Subcutaneous abdominal adipose tissue (tissue), 5 donors: ENCODE measurements around the gene COL9A2.

Experiments
- H3K27ac ChIP-seq: one replicate; pipeline ENCODE4 v1.7.0; 2013; ENCODE audit warnings: low read depth, mild to moderate bottlenecking, inconsistent platforms, low read length, moderate library complexity
- H3K27me3 ChIP-seq, 5 donors: one replicate each; pipeline ENCODE4 v1.7.0; 2013; ENCODE audit warnings: low read length in 5 of 5, inconsistent platforms in 1 of 5; ENCODE audit not compliant: control insufficient read depth in 5 of 5, insufficient read depth in 4 of 5
- H3K36me3 ChIP-seq, 5 donors: one replicate each; pipeline ENCODE4 v1.7.0; 2013; ENCODE audit warnings: low read length in 5 of 5; ENCODE audit not compliant: control insufficient read depth in 5 of 5, insufficient read depth in 5 of 5
- H3K4me1 ChIP-seq, 5 donors: one replicate each; pipeline ENCODE4 v1.7.0; 2013; ENCODE audit warnings: low read length in 5 of 5, mild to moderate bottlenecking in 3 of 5, moderate library complexity in 1 of 5; ENCODE audit not compliant: control insufficient read depth in 5 of 5, insufficient read depth in 5 of 5
- H3K4me3 ChIP-seq, 5 donors: one replicate each; pipeline ENCODE4 v1.7.0; 2013; ENCODE audit warnings: low read length in 5 of 5, low read depth in 1 of 5
- H3K9ac ChIP-seq, 5 donors: one replicate each; pipeline ENCODE4 v1.7.0; 2013; ENCODE audit warnings: low read length in 5 of 5, mild to moderate bottlenecking in 4 of 5, moderate library complexity in 3 of 5
- H3K9me3 ChIP-seq, 5 donors: one replicate each; pipeline ENCODE4 v1.7.0; 2013; ENCODE audit warnings: low read length in 5 of 5; ENCODE audit not compliant: control insufficient read depth in 5 of 5
- donor health status: healthy.
- donor health status: healthy.
- donor health status: healthy.
- donor health status: healthy.
- donor health status: healthy.

Gene COL9A2

DNA sequence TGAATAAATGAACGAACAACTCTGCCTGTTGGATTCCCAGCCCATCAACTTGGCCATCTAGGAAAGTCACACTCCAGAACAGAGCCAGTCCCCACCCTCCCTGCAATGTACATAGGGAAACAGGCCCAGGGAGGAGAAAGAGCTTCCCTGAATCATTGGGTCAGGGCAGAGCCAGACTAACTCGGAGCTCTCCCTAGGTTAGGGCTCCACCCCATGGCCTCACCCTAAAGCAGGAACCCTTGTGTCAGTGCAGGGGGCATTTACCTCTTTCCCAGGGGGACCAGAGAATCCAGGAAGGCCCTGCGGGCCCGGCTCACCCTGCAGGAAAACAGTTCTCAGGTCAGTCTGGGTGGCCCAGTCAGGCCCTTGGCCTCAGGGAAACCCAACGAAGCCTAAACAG lies 11.6 kb downstream of the COL9A2 start:
- H3K9ac ChIP-seq = no peak overlapping the region
- H3K9me3 ChIP-seq = no peaks in the 10 kb centered on the region
- peaks cover 0 to 5% (median 0%) of the 10 kb centered on the region in 5 donors for H3K4me1 ChIP-seq
- no peak overlapping the region for H3K27ac ChIP-seq
- no peaks in the 10 kb centered on the region for H3K36me3 ChIP-seq
- H3K27me3 ChIP-seq = peaks cover 0 to 24% (median 7%) of the 10 kb centered on the region in 5 donors
- no peak overlapping the region for H3K4me3 ChIP-seq

DNA sequence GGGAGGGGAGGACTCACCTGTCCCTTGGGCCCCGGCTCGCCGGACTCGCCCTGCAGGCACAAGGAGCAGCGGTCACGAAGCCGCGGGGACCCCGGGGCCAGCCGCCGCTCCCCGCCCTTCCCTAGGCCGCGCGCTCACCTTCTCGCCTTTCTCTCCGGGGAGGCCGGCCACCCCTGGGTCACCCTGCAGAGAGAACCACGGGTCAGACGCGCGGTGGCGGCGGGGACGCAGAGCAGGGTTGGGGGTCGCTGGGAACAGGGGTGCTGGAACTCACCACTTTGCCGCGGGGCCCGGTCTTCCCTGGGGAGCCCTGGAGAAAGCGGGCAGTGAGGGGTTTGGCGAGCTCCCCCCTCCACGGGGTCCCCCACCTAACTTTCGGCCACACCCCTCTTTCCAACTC lies 13.3 kb downstream of the COL9A2 start:
- Histone ChIP-seq H3K9me3 (no peaks in the 10 kb centered on the region), H3K9ac (no peak overlapping the region)

DNA sequence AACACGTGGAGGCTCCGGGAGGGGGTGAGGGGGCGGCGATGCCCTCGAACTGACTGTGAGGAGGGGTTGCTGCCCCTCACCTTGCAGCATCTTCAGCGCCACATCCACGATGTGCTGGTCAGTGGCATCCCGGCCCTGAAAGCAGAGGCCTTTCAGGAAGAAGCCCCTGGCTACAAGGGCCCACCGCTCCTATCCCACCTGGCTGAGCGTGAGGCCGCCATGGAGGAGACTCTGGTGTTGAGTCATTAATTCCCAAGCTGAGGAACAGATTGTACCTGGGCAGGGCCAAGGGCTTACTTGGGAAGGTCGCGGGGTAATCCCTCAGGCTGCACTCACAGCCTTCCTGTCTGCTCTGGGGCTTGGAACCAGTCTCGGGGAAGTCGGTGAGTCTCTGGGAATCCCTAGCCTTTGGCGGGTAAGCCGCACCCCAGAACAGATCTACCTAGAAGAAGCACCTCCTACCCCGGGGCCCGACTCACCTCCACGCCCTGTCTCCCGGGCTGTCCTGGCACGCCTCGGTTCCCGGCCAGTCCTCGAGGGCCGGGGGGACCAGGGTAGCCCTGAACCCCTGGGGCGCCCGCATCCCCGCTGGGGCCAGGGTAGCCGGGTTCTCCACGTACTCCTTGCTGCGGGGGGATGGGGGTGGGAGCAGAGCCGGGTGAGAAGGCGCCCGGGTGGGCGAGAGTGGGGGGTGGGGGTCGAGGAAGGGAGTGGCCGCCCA lies 13.9 kb downstream of the COL9A2 start:
- no peak overlapping the region for H3K9ac ChIP-seq
- H3K27me3 ChIP-seq = peaks cover 0 to 24% (median 7%) of the 10 kb centered on the region in 5 donors
- no peaks in the 10 kb centered on the region for H3K9me3 ChIP-seq
- peaks cover 0 to 5% (median 0%) of the 10 kb centered on the region in 5 donors for H3K4me1 ChIP-seq
- no peak overlapping the region for H3K27ac ChIP-seq
- H3K36me3 ChIP-seq = no peaks in the 10 kb centered on the region
- no peak overlapping the region for H3K4me3 ChIP-seq

More for the DNA sequence above, 13.3 kb downstream of the COL9A2 start:
- Histone ChIP-seq H3K27me3 (peaks cover 0 to 24% (median 7%) of the 10 kb centered on the region in 5 donors), H3K4me3 (no peak overlapping the region), H3K36me3 (no peaks in the 10 kb centered on the region), H3K4me1 (peaks cover 0 to 5% (median 0%) of the 10 kb centered on the region in 5 donors), H3K27ac (no peak overlapping the region)

DNA sequence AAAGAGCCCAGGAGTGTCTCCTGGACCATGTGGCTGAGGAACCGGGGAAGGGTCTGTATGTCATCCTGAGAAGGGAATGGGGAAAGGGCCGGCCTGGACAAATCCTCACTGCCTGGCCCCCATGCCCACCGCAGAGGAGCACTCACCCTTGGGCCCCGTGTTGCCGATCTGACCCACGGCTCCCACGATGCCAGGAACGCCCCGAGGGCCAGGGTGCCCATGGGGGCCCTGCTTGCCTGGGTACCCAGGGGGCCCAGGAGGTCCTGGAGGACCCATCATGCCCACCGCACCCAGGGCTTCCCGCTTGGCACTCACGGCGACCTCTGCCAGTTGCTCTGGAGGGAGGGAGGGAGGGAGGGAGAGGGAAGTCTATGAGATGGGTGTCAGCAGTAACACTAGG lies 14.6 kb downstream of the COL9A2 start:
- Histone ChIP-seq H3K4me3 (no peak overlapping the region), H3K9me3 (no peaks in the 10 kb centered on the region), H3K4me1 (peaks cover 0 to 5% (median 0%) of the 10 kb centered on the region in 5 donors), H3K27ac (no peak overlapping the region), H3K9ac (no peak overlapping the region), H3K27me3 (peaks cover 0 to 24% (median 7%) of the 10 kb centered on the region in 5 donors), H3K36me3 (no peaks in the 10 kb centered on the region)

DNA sequence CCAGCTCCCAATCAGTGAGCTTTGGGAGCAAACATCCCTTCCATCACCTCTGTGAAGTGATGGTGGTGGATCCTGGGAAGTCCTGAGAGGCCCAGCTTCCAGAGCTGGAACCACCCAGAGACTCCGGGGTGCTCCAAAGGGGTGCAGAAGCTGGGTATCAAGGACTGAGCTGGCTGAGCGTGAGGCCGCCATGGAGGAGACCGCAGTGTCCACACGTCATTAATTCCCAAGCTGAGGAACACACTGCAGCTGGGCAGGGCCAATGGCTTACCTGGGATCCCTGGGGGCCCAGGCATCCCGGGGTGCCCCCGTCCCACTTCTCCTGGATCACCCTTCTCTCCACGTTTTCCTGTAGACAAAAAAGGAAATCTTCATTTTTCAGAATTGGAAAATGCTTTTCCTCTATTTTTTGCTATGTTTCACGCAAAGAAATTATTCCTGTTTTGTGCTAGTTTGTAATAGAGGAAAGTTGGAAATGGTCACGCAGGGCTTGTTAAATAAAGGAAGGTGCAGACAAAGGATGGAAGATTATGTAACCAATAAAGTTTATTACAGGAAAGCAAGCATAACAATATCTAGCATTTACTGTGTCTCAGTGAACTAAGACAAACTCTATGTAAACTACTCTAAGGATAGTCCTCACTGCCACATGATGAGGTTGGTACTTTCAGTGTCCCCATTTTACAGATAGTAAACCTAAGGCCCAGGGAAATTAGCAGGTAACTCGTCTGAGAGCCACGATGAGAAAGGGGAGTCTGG lies 15.4 kb downstream of the COL9A2 start:
- H3K9ac ChIP-seq = no peak overlapping the region
- no peak overlapping the region for H3K27ac ChIP-seq
- H3K4me3 ChIP-seq = no peak overlapping the region
- H3K4me1 ChIP-seq = peaks cover 0 to 5% (median 0%) of the 10 kb centered on the region in 5 donors
- H3K36me3 ChIP-seq = no peaks in the 10 kb centered on the region
- peaks cover 0 to 24% (median 7%) of the 10 kb centered on the region in 5 donors for H3K27me3 ChIP-seq
- no peaks in the 10 kb centered on the region for H3K9me3 ChIP-seq

DNA sequence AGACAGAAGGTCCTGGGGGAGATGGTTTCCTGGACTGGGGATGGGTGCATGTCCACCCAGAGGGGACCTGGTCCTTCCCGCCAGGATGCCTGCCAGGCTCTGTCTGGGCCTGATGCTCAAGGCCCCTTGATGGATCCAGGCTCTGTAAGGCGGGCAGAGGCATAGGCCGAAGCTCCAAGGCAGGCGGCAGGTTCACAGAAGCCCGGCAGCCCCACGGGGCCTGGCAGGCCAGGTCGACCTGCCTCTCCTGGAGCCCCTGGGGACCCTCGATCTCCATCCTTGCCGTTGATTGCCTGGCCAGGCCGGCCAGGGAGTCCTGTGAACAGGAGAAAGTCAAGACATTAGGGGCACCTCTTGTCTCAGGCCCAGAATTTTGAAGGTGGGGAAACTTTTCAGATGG lies 16.0 kb downstream of the COL9A2 start:
- Histone ChIP-seq H3K36me3 (no peaks in the 10 kb centered on the region), H3K27me3 (peaks cover 0 to 24% (median 7%) of the 10 kb centered on the region in 5 donors), H3K4me1 (peaks cover 0 to 5% (median 0%) of the 10 kb centered on the region in 5 donors), H3K9ac (no peak overlapping the region), H3K27ac (no peak overlapping the region), H3K4me3 (no peak overlapping the region), H3K9me3 (no peaks in the 10 kb centered on the region)

DNA sequence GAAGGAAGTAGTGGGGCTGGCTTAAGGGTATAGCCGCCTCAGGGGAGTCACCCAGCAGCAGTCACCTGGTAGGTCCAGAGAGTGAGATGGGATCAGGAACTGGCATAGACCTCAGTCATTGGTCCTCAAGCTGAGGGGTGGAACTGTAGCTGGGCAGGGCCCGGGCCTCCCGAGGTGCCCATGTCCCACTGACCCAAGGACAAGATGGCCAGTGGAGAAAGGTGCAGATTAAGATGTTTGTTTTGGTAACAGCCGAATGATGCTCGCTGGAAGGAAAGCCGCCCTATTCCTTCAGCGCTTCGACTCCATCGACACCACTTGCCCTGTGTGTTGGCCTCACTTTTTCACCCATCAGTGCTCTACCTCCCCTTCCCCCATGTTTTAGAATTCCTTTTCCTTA lies 16.4 kb downstream of the COL9A2 start:
- peaks cover 0 to 5% (median 0%) of the 10 kb centered on the region in 5 donors for H3K4me1 ChIP-seq
- no peak overlapping the region for H3K27ac ChIP-seq
- H3K4me3 ChIP-seq = no peak overlapping the region
- H3K36me3 ChIP-seq = no peaks in the 10 kb centered on the region
- no peaks in the 10 kb centered on the region for H3K9me3 ChIP-seq
- H3K27me3 ChIP-seq = peaks cover 0 to 24% (median 7%) of the 10 kb centered on the region in 5 donors
- no peak overlapping the region for H3K9ac ChIP-seq

DNA sequence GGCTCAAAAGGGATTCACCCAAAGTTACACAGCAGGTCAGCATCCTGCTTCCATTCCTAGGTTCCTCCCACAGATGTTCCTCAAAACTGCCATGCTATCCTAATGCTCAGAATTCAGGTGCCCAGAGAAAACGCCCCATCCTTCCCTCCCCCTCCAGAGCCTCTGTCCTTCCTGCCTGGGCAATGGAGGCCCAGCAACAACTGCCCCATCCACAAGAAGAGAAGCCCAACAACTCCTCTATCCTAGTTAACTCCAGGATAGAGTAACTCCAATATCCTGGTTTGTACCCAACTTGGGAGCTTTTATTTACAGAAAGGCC lies 16.9 kb downstream of the COL9A2 start:
- H3K4me1 ChIP-seq = peaks cover 0 to 5% (median 0%) of the 10 kb centered on the region in 5 donors
- no peak overlapping the region for H3K4me3 ChIP-seq
- H3K36me3 ChIP-seq = no peaks in the 10 kb centered on the region
- H3K27me3 ChIP-seq = peaks cover 0 to 24% (median 7%) of the 10 kb centered on the region in 5 donors
- H3K9ac ChIP-seq = no peak overlapping the region
- H3K9me3 ChIP-seq = no peaks in the 10 kb centered on the region
- no peak overlapping the region for H3K27ac ChIP-seq

DNA sequence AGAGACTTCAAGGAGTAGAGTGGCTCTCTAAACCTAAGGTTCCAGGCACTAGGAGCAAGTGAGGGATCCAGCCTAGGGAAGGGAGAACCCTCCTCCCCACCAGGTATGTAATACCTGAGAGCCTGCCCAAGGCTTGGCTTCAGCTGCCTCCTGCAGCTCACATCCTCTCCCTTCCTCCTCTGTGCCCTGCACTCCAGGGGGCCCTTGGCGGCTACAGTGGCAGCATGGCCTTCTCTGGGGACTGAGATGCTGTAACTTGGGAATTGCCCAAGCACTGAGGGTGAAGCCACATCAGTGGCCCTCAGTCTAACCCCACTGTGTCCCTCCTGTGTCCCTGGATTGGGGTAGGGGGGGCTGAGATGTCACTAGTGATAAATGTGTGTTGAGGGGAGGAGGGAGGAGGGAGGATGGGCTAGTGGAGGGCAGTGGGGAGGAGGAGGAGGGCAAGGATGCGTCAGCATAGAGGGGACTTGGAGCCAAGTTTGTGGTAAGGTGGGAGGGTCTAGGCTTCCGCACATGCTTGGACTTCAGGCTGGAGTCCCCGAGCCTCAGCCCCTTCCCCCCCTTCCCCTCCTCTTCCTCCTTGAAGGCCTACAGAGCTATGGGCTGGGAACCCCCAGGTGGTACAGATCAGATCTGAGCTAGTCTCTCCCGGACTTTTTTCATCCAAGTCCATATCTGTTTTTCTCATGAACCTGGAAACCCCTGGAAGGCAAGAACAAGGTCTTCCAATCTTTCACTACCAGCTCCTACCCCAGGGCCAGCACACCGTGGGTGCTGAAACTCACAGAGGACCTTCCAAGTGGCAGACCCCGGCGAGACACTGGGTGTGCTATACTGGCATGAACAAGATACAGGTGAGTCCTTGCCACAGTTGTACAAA lies 17.5 kb downstream of the COL9A2 start:
- Histone ChIP-seq H3K27ac (no peak overlapping the region), H3K9ac (no peak overlapping the region), H3K27me3 (peaks cover 0 to 22% (median 7%) of the 10 kb centered on the region in 5 donors), H3K4me3 (no peak overlapping the region), H3K9me3 (no peaks in the 10 kb centered on the region), H3K4me1 (peaks cover 0 to 5% (median 0%) of the 10 kb centered on the region in 5 donors), H3K36me3 (peaks cover 0 to 2% (median 0%) of the 10 kb centered on the region in 5 donors)
